ENCODE results near the gene CSNK2A3.
"Not testable (repeated sequence)": the region's sequence is repeated elsewhere in the genome, so short reads cannot be mapped to it uniquely, and the experiment has no call there.

Gene CSNK2A3

DNA sequence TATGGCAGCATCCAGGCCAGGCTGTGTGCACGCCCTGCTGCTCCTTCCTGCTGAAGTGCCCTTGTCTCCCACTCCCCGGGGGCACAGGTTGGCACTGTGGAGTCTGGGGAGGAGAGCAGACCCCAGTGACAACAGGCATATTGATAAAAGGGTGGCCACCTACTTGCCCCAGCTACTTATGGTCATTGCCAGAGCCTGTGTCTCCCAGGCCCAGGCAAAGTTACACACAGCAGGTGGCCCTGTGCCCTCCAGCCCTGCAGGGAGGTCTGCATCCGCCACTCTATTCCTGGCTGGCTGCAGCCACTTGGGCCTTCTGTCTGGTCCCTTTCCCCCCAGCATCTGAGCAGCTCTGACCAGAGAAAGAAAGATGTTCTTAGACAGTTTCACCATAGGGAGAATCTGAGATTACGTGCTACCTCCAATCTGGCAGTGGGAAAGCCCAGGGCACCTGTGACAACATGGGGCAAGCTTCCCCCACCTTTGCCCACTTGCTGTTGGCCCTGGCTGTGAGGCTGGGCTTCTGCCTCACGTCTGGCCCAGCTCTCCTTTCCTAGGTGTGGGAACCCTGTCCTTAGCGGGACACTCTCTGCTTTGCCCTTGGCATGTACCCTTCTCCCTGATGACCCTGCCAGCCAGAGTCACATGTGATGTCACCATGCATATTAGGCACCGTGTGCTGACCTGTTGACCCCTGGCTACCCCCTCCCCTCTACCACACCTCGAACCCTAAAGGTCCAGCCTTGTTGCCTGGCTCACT is 25.3 kb upstream of the CSNK2A3 start:
- no peak for DNase-seq

DNA sequence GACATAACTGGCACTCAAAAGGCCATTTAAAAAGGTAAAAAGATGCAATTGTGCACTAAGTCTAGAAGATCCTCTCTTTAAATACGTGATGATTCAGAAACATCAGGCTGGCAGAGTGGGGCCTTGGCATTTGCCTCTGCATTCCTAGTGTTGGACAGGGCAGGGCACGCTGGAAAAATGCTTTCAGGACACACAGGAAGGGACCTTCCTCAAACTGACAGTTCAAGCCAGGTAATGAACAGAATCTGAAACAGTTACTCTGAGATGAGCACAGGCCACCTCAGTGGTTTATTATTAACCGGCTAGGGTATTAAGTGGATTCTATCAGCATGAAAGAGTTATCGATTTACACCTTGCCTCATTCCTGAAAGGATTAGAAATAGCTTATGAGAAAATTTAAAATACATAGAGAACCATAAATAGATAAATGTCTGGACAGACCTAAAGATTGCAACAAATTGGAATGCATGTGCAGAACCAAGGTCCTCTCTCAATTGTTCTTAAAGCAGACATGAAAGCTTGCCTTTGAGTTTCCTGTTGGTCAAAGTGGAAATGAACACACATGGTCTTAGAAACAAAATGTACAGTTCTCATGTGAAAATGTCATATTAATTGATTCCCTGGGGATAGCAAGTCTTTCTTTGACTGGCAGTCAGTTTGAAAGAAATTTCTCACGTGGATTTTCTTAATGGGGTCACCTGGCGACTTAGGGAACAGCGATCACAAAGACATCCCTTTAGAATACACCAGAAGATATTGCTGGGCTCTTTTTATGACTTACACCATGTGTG is 21.5 kb upstream of the CSNK2A3 start:
- DNase-seq: no peak

GRCh38 chr11:11373934-11374333 is 20.9 kb upstream of the CSNK2A3 start:
- no peak for DNase-seq

GRCh38 chr11:11372461-11372860 is 19.4 kb upstream of the CSNK2A3 start:
- DNase-seq: no peak

DNA sequence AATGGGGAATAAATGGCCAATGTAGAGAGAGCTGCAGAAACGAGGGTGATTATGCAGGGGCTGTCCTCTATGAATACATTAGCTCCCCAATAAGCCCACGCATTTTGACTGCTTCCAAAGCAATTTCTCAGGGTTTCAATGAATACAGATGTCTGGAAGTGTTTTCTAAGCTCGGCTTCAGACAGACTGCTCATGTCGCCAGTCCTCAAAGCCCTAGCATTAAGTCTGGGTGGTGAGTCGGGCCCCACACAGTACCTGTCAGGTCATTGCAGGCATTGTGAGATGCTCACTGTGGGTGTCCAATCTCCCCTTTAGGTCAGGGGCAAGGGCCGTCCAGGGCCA is 17.9 kb upstream of the CSNK2A3 start:
- DNase-seq: no peak

GRCh38 chr11:11370255-11370961 is 17.4 kb upstream of the CSNK2A3 start:
- no peak for DNase-seq

DNA sequence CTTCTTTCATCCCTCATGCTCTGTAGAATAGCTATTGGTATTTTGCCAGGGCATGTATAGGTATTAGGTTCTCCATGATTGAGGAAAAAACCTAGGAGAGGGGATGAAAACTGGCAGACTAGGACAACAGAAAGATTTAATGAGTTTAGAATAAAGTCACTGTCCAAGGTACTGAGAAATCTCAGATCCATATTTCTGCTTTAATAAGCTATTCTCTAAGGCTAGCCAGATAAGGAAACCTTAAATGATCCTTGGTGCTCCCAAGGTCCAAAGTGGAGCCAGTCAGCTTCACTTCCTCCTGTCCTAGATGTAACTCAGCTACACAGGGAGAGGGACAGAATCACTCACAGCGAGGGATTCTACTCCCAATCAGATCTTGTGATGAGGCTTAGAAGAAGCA is 13.7 kb upstream of the CSNK2A3 start:
- DNase-seq: no peak

- no peak for DNase-seq
Measured at GRCh38 chr11:11363674-11364073, 10.6 kb upstream of the CSNK2A3 start.

- DNase-seq: no peak
Measured at GRCh38 chr11:11359611-11360010, 6.6 kb upstream of the CSNK2A3 start.

GRCh38 chr11:11356842-11357241 is 3.8 kb upstream of the CSNK2A3 start:
- DNase-seq: no peak

DNA sequence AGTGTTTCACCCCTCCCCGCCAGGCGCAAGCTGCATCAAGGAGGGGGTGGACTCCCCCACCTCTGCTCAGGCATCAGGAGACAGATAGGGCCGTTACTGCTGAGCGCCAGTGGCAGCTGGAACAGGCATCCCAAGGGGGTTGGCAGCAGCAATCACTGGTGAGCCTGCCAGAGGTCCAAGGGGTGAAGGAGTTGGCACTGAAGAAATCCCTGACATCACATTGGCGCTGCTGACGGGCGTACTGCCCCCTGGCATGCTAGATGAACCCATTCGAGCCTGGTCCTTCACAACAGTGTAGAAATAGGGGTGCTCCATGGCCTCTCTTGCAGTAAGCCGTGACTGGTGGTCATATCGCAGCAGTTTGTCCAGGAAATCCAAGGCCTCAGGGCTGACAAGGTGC is 1.2 kb downstream of the CSNK2A3 start:
- not testable (repeated sequence) for DNase-seq

- no peak for DNase-seq
Measured at GRCh38 chr11:11351042-11351586, 1.9 kb downstream of the CSNK2A3 start.

DNA sequence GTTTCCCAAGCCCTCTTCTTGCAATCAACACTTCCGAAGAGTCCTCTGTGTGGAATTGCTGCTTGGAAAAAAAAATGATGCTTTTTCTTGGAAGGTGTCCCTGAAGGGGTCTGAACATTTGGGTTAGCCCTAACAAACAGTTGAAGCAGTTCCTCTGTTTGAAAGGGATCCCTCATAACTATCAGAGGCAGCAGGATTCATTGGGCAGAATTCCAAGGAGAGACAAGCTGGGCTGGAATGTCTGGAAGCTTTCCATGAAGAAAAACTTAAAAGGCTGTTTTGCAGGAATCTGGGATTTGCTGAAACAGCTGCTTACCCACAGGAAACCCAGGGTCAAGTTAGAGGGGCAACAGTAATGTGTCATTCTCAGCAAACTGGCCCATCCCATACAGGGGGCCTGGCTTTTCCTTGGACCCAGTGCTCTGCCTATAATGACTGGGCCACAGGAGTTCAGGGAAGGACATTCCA is 3.1 kb downstream of the CSNK2A3 start:
- DNase-seq: no peak

DNA sequence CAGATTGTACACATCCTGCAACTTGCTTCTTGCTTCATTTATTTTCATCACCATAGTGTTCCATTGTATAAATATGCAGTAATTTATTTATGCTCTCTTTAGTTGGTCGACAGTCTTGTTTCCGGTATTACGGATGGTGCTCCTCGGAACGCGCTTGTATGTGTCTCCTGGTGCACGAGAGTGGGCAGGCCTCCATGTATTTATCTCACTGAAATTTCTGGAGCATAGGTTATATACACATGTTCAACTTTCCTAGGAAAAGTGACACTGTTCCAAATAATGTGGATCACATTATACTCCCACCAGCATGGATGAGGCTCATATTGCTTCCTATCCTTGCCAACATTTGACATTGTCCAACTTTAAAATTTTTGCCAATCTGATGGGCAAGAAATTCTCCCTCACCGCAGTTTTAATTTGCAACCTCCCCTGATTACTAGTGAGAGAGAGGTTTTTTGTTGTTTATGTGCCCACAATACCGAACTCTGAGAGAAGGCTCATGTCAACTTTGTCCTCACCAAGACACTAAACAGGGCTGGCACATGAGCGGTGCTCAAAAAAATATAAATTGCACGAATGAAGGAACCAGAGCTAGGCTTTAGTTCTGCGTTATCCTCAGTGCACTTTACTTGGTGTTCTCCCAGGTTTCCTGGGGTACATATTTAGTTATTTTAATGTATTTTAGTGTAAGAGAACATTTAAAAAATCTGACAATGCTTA is 3.8 kb downstream of the CSNK2A3 start:
- no peak for DNase-seq

- DNase-seq: no peak
Measured at GRCh38 chr11:11348303-11348702, 4.7 kb downstream of the CSNK2A3 start.

DNA sequence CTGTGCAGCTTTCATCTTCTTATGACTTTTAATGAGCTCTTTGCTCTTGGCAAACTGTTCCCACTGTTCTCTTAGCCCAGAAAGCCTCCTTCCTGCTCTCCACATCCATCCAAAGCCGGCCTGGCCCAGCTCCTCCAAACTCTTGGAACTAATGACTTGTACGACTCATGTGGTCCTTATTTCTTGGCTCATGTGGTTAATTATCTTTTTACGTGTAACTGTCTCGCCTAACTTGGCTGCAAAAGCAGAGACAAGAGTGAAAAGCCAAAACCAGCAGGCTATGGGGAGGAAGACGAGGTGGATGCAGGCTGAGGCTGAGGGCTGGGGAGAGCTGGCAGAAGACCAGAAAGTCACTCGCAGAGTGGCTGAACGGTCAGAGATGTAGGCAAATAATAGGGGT is 5.5 kb downstream of the CSNK2A3 start:
- no peak for DNase-seq

DNA sequence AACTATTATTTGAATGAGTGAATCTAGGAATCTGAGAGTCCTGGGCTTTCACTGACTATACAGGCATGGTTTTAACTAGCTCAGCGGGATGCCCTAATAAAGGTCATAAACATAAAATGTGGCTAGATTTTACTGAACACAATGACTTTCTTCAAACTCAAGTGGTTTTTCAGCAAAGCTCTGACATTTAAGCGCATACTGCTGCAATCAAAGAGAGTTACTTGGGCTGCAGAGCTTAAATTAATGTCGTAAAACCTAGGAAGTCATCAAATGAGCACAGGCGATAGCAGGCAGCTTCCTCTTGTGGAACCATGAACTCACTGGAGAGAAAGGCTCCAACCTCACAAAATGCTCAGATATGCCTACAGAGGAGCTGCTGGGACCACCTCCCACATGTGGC is 6.7 kb downstream of the CSNK2A3 start:
- no peak for DNase-seq

DNA sequence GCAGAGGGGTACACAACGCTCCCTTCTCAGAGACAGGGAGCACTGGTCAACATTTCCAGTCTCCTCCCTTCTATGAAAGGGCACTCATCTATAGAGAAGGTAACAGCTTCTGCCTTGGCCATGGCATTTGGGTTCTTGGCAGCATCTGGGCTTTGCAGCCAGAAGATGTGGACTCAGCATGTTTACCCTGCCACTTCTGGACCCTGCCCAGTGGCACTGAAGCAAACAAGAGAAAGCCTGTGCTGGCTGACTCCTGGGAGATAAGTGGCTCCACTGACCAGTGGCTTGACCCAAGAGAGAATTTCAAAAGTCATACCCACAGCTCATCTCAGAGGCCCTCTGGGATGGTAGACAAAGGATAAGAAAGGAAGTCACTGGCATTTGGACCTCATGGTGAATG is 8.0 kb downstream of the CSNK2A3 start:
- no peak for DNase-seq

- DNase-seq: no peak
Measured at GRCh38 chr11:11344045-11344444, 9.0 kb downstream of the CSNK2A3 start.

DNA sequence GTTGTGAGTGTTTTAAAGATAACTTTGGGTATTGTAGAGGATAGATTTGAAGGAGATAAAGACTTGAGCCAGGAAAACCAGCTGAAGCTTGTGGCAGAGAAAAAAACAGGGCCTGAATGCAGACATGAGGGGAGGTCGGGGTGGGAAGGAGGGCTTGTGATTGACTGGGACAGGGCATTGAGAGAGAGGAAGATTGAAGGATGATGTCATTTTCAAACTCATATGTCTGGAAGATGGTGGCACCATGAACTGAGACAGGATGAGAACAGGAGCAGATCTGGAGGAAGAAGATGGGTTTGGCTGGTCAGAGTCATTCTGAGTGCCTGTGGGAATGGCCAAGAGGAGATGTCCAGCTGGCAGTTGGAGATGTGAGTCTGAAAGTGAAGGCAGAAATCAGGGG is 14.7 kb downstream of the CSNK2A3 start:
- DNase-seq: no peak

- no peak for DNase-seq
Measured at GRCh38 chr11:11336664-11337063, 16.4 kb downstream of the CSNK2A3 start.

GRCh38 chr11:11335043-11335442 is 18.0 kb downstream of the CSNK2A3 start:
- no peak for DNase-seq

- no peak for DNase-seq
Measured at GRCh38 chr11:11334607-11335006, 18.4 kb downstream of the CSNK2A3 start.
